ENCODE data around the gene ADAMTS17.

The ADAMTS17 gene

GRCh38 chr15:100218434-100218833 is 123.3 kb downstream of the ADAMTS17 start:
- DNase-seq (ENCODE audit: low spot score) = no peak
- no peak for TF ChIP-seq CTCF (IDR thresholded peaks at IDR 0.05; ENCODE audit: extremely low read depth, missing control alignments)

- no peak for TF ChIP-seq CTCF (IDR thresholded peaks at IDR 0.05; ENCODE audit: extremely low read depth, missing control alignments)
- DNase-seq (ENCODE audit: low spot score) = no peak
Observed at GRCh38 chr15:100216182-100216581, 125.6 kb downstream of the ADAMTS17 start.

DNA sequence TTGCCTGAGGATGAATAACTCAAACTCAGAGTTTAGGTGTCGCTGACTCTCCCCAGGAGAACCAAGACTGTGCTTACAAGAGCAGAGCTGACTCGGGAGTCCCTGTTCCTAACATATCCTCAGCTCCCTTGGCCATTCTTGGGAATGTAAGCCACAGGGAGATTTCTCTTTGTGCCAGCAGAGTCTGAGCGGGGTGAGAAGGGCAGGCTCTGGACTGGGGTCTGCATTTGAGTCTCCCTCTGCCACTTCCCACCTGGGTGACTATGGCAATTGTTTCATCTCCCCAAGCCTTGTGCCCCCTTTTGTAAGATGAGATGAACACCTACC is 126.0 kb downstream of the ADAMTS17 start:
- TF ChIP-seq CTCF (IDR thresholded peaks at IDR 0.05; ENCODE audit: extremely low read depth, missing control alignments) = no peak
- DNase-seq (ENCODE audit: low spot score) = no peak

- no peak for TF ChIP-seq CTCF (IDR thresholded peaks at IDR 0.05; ENCODE audit: extremely low read depth, missing control alignments)
- no peak for DNase-seq (ENCODE audit: low spot score)
Observed at GRCh38 chr15:100215031-100215842, 126.5 kb downstream of the ADAMTS17 start.

GRCh38 chr15:100211855-100212850 is 129.6 kb downstream of the ADAMTS17 start:
- TF ChIP-seq CTCF (IDR thresholded peaks at IDR 0.05; ENCODE audit: extremely low read depth, missing control alignments) = no peak
- DNase-seq (ENCODE audit: low spot score) = no peak

- no peak for DNase-seq (ENCODE audit: low spot score)
- no peak for TF ChIP-seq CTCF (IDR thresholded peaks at IDR 0.05; ENCODE audit: extremely low read depth, missing control alignments)
Observed at GRCh38 chr15:100210338-100210737, 131.4 kb downstream of the ADAMTS17 start.
